ENCODE data around the gene CUZD1. TPM values are rescaled to one million over a fixed set of nuclear protein-coding genes. Genes with fewer than 3 reads are reported as not detected.
"Not testable (repeated sequence)": the region's sequence is repeated elsewhere in the genome, so short reads cannot be mapped to it uniquely, and the experiment has no call there.

CUZD1 gene
- total RNA-seq, 1 donor from 2014 or later: 0.12 TPM

- DNase-seq: no peak
- intact Hi-C loops (cut with micrococcal nuclease): no loop called here
- ATAC-seq: no peak
Measured at GRCh38 chr10:122859527-122859926, 13.9 kb upstream of the CUZD1 start.

DNA sequence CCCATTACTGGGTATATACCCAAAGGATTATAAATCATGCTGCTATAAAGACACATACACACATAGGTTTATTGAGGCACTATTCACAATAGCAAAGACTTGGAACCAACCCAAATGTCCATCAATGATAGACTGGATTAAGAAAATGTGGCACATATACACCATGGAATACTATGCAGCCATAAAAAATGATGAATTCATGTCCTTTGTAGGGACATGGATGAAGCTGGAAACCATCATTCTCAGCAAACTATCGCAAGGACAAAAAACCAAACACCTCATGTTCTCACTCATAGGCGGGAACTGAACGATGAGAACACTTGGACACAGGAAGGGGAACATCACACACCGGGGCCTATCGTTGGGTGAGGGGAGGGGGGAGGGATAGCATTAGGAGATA, 12.4 kb upstream of the CUZD1 start:
- intact Hi-C loops (cut with micrococcal nuclease); DNase-seq; ATAC-seq: not testable (repeated sequence)

GRCh38 chr10:122856902-122857301, 11.2 kb upstream of the CUZD1 start:
- no peak for ATAC-seq
- no peak for DNase-seq
- intact Hi-C loops (cut with micrococcal nuclease): no loop called here

- DNase-seq (no peak), ATAC-seq (no peak)
- intact Hi-C loops (cut with micrococcal nuclease): no loop called here
Measured at GRCh38 chr10:122855745-122856144, 10.1 kb upstream of the CUZD1 start.

DNA sequence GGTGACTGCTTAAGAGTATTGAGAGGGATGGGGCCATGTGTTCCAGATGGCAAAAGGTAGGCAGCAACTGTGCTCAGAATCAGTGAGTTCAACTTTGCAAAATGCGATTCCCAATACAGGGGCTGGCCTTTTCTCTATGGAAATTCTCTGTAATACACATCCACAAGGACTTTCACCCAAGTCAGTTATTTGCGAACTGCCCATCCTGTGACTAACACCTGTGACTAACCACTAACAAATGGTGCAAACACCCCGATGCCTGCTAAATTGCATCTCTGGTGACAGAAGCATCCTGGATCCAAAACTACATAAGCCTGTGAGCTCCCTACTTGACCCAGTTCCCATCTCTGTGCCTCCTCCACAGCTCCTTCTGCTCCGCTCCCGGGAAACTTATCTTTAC, 9.0 kb upstream of the CUZD1 start:
- intact Hi-C loops (cut with micrococcal nuclease): no loop called here
- no peak for DNase-seq
- no peak for ATAC-seq

- intact Hi-C loops (cut with micrococcal nuclease): no loop called here
- DNase-seq (no peak), ATAC-seq (no peak)
Measured at GRCh38 chr10:122853665-122854313, 8.1 kb upstream of the CUZD1 start.

GRCh38 chr10:122852261-122852660, 6.6 kb upstream of the CUZD1 start:
- ATAC-seq: no peak
- DNase-seq: no peak
- intact Hi-C loops (cut with micrococcal nuclease): no loop called here

- DNase-seq (no peak), ATAC-seq (no peak)
- intact Hi-C loops (cut with micrococcal nuclease): no loop called here
Measured at GRCh38 chr10:122850705-122851640, 5.3 kb upstream of the CUZD1 start.

GRCh38 chr10:122849900-122850605, 4.4 kb upstream of the CUZD1 start:
- ATAC-seq (no peak), DNase-seq (no peak)
- intact Hi-C loops (cut with micrococcal nuclease): no loop called here

DNA sequence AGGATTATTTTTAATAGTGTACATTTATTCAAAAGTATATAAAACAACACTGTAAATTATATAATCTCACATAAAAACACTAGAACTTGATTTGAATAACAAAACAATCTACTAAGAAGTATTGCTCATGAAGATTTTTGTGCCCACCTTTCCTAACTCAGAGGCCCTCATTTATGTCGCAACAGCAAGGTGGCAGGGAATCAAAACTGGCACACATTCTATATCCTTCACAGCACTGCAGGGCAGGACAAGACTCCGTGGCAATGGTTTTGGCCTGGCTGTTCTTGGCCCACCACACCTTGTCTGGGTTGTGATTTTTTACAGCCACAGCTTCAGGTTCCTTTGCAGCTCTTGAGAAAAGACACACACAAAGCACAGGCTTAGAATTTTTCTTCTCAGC, 3.4 kb upstream of the CUZD1 start:
- DNase-seq (no peak), ATAC-seq (no peak)
- intact Hi-C loops (cut with micrococcal nuclease): no loop called here

DNA sequence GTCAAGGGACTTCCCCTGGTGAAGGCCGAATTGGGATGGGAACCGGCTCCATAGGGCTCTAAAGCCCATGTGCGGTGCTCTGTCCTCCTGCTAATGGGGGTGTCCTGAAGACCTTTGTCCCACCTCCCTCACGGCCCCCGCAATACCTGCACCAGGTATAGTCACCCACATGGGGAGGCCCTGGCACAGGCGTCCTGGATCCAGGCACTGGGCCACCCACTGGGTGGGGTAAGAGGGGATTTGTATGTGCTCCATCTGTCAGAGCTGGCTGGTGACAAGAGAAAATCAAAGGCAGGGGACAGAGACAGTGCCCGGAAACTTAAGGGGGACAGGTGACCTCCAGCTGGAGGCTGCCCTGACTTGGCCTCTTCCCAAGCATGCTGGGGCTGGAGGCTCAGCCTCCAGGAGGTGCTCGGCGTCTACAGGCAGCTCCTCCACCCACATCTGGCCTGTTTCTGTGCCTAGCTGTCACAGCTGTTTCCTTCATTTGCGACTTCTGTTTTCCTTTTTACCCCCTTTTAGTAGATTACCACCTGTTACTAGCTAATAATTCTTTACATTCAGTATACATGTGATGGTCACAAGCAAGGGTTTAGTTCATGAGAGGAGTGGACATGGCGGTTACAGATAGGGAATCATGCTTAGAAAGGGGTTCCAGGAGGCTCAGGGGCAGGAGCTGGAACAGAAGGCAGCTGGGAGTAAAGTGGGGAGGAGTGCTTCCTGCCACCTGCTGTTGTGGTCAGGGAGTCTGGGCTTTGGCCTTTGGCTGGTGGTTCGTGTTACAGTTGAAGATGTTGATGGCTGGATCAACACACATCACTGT, 2.3 kb upstream of the CUZD1 start:
- ATAC-seq: peak; percentile 69
- DNase-seq: no peak
- intact Hi-C loops (cut with micrococcal nuclease): no loop called here

DNA sequence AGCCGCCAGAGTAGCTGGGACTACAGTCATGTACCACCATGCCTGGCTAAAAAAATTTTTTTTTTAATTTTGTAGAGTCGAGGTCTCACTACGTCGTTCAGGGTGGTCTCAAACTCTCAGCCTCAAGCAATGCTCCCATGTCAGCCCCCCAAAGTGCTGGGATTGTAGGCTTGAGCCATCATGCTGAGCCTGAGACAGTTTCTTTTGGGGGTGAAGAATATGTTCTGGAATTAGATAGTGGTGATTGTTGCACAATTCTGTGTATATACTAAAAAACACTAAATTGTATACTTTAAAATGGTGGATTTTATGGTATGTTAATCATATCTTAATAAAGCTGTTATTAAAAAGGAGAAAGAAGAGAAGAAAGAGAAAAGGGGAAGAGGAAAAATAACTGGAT, 1.5 kb downstream of the CUZD1 start:
- DNase-seq (no peak), ATAC-seq (no peak)
- intact Hi-C loops (cut with micrococcal nuclease): no loop called here

DNA sequence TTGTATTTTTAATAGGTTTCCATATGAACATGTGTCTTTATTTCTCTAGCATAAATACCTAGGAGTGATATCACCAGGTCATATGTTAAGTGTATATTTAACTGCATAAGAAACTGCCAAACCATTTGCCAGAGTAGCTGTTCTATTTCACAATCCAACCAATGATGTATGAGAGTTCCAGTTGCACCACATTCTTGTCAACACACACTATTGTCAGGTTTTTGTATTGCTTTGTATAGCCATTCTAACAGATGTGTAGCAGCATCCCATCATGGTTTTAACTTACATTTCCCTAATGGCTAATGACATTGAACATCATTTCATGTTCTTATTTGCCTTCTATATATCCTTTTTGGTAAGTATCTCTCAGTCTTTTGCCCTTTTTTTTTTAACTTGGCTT, 4.1 kb downstream of the CUZD1 start:
- DNase-seq (no peak), ATAC-seq (no peak)
- intact Hi-C loops (cut with micrococcal nuclease): no loop called here

GRCh38 chr10:122839505-122839904, 6.2 kb downstream of the CUZD1 start:
- intact Hi-C loops (cut with micrococcal nuclease): no loop called here
- no peak for DNase-seq
- ATAC-seq: no peak

DNA sequence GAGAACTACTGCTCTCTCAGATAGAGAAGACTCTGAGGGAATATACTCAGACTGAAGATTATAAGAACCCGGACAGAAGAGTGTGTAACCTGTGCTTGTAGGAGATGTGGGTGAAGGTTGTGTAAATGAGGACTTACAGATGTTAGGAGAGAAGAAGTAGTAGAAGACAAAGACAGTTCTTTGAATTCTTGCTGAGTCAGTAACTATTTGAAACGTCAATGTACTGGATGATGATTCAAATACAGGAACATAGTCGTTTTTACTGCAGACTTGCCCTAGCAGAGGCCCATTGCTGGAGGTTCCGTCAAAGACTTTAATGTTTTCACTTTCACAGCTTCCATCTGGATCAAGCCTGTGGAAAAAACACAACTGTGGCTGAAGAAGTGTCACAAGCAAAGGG, 6.8 kb downstream of the CUZD1 start:
- DNase-seq (no peak), ATAC-seq (no peak)
- intact Hi-C loops (cut with micrococcal nuclease): no loop called here

DNA sequence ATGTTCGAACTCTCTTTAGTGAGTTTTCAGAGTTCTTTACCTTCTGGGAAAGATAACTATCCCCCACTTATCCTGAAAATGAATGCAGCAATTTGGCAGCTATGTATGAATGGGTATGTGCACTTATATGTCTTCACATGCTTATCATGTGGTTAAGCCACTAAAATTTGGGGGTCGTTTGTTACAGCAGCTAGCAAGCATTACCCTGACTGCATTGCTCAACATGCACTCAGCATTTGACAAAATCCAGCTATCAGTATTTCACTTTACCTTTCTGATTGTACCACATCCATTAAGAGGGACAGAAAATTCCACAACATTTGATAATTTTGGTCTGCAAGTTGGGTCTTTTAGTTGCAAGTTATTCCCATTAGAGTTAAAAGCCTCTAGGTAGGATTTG, 9.7 kb downstream of the CUZD1 start:
- intact Hi-C loops (cut with micrococcal nuclease): no loop called here
- DNase-seq: no peak
- ATAC-seq: no peak

DNA sequence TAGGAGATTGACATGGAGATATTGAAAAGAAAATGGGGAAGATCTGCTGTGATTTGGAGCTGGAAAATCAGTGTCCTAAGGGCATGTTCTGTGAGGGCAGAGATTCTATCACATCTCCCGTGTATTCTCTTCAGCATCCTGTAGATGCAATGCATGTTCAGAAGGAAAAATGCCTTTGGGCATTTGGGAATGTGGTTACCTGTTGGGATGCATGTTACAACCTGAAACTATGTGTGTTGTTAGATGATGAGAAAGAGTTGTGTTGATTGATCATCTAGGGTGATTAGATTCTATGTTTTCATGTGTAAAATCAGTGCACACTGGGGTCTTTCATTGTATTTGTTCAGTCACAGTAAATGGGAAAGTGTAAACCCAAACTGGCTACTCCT, 14.7 kb downstream of the CUZD1 start:
- intact Hi-C loops (cut with micrococcal nuclease): no loop called here
- ATAC-seq (no peak), DNase-seq (no peak)

DNA sequence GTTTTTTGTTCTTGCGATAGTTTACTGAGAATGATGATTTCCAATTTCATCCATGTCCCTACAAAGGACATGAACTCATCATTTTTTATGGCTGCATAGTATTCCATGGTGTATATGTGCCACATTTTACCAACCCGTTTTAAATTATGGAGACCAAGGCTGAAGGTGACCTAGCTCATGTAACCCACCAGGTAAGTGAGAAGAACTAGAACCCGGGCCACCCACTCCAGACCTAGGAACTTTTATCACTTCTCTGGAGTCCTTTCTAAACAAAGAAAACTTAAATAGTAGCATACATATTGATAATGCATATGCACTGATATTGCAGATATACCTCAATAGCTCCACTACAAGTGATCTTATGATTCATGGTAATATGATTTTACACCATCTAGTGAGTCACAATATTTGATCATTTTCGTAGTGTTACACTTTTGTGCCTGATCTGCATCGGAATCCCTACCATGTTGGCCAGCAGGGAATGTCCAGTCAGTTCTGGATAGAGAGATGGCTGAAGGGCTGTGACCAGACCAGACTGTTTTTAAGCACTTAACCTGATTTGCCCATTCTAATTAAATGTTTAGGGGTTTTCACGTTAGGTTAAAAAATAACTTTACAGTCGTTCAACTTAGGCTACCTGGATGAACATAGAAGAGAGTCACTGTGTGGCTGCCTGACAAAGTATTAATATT, 15.2 kb downstream of the CUZD1 start:
- ATAC-seq (no peak), DNase-seq (no peak)
- intact Hi-C loops (cut with micrococcal nuclease): no loop called here

- intact Hi-C loops (cut with micrococcal nuclease): no loop called here
- no peak for DNase-seq
- no peak for ATAC-seq
Measured at GRCh38 chr10:122829454-122829853, 16.2 kb downstream of the CUZD1 start.

Measured in left ventricle myocardium superior (tissue), 1 donor.